Large intestine (tissue), 3 donors: ENCODE results near the gene SETD1A. TPM values are rescaled to one million over a fixed set of nuclear protein-coding genes. Genes with fewer than 3 reads are reported as not detected.

ENCODE experiments used
- DNase-seq, 2 donors: peaks; one replicate each; pipeline versions ENCODE4 v3.0.0 to v3.0.0-alpha.2; 2013
- H3K27ac ChIP-seq: one replicate; pipeline ENCODE4 v1.5.1; 2013; ENCODE audit warnings: low read length
- H3K27me3 ChIP-seq: 2 replicates; pipeline ENCODE4 v1.6.1; 2013; ENCODE audit warnings: low read length; ENCODE audit not compliant: control insufficient read depth, insufficient read depth
- H3K36me3 ChIP-seq: 2 replicates; pipeline ENCODE4 v1.6.1; 2013; ENCODE audit warnings: low read length; ENCODE audit not compliant: control insufficient read depth, insufficient read depth
- H3K4me1 ChIP-seq: one replicate; pipeline ENCODE4 v1.6.1; 2013; ENCODE audit warnings: low read length; ENCODE audit not compliant: control insufficient read depth, insufficient read depth
- H3K4me3 ChIP-seq: one replicate; pipeline ENCODE4 v1.5.1; 2013; ENCODE audit warnings: low read length
- H3K9me3 ChIP-seq: one replicate; pipeline ENCODE4 v1.6.1; 2013; ENCODE audit warnings: mild to moderate bottlenecking, low read depth, low read length, moderate library complexity; ENCODE audit not compliant: control insufficient read depth
- WGBS: methylation state at CpG from one replicate; pipeline ENCODE4 v1.1.5; 2013; ENCODE audit warnings: low lambda C conversion rate; ENCODE audit not compliant: insufficient coverage; 5-methylcytosine and 5-hydroxymethylcytosine counted together
- polyA plus RNA-seq: library from polyadenylated mRNA; unstranded; fragments of 120-200 nt; gene quantifications from one replicate; pipeline ENCODE4 v1.2.1, GENCODE V29; 2013

The SETD1A gene
- polyA plus RNA-seq, 1 donor = 12.3 TPM

DNA sequence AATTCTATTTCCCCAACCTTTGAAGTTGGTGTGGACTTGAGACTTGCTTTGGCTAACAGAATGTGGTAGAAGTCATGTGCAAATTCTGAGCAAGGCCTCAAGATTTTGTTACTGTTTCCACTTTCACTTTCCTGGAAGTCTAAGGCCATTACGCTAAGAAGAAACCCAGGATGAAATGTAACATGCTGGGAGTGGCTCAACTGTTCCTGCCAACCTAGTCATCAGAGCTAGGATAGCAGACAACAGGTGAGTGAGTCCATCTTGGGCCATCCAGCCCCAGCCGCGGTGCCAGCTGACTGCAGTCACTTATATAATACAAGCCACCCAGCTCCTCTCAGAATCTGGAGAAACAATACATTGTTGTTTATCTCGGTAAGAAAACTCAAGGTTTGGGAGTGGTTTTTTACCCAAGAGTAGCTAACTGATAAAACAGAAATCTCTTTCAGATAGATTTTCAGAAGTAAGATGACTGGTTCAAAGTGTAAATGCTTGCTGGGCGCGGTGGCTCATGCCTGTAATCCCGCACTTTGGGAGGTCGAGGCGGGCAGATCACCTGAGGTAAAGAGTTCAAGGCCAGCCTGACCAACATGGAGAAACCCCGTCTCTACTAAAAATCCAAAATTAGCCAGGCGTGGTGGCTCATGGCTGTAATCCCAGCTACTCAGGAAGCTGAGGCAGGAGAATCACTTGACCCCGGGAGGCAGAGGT is 65.1 kb downstream of the SETD1A start:
- Histone ChIP-seq H3K27me3 (no peaks in the 10 kb centered on the region), H3K4me1 (peaks cover 3% of the 10 kb centered on the region), H3K4me3 (no peak overlapping the region), H3K36me3 (no peaks in the 10 kb centered on the region), H3K27ac (no peak overlapping the region), H3K9me3 (no peaks in the 10 kb centered on the region)
- WGBS = 61% methylated on average over 3 of the region's 12 CpGs
- DNase-seq = peak; percentile 44 to 77

DNA sequence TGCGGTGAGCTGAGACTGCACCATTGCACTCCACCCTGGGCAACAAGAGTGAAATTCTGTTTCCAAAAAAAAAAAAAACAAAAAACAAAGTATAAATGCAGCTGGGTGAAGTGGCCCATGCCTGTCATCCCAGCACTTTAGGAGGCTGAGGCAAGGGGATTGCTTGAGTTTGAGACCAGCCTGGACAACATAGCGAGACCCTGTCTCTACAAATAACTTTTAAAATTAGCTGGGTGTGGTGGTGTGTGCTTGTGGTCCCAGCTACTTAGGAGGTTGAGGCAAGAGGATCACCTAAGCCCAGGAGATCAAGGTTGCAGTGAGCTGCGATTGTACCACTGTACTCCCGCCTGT is 65.7 kb downstream of the SETD1A start:
- peaks cover 3% of the 10 kb centered on the region for H3K4me1 ChIP-seq
- H3K4me3 ChIP-seq = no peak overlapping the region
- H3K36me3 ChIP-seq = no peaks in the 10 kb centered on the region
- no peaks in the 10 kb centered on the region for H3K9me3 ChIP-seq
- 100% methylated on average over 1 of the region's 4 CpGs for WGBS
- DNase-seq = no peak
- no peak overlapping the region for H3K27ac ChIP-seq
- no peaks in the 10 kb centered on the region for H3K27me3 ChIP-seq

DNA sequence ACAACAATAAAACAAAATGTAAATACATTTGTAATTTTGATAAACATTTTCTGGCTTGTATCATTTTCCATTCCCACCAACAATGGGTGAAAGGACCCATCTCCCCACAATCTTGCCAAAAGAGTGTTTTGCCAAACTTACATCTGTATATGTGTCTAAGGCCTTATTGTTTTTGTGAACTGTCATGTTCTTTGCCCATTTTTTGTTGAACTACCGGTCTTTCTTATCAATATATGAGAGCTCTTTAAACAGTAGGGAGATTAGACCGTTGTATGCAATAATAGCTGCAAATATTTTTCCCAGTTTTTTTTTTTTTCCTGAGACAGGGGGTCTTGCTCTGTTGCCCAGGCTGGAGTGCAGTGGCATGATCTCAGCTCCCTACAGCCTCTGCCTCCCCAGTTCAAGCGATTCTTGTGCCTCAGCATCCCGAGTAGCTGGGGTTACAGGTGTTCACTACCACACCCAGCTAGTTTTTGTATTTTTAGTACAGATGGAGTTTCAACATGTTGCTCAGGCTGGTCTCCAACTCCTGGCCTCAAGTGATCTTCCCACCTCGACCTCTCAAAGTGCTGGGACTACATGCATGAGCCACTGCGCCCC is 66.2 kb downstream of the SETD1A start:
- H3K4me3 ChIP-seq = no peak overlapping the region
- no peak for DNase-seq
- no peaks in the 10 kb centered on the region for H3K36me3 ChIP-seq
- H3K27me3 ChIP-seq = no peaks in the 10 kb centered on the region
- H3K4me1 ChIP-seq = peaks cover 3% of the 10 kb centered on the region
- WGBS = no CpG with 5 or more reads among the region's 6 CpGs
- no peaks in the 10 kb centered on the region for H3K9me3 ChIP-seq
- no peak overlapping the region for H3K27ac ChIP-seq

DNA sequence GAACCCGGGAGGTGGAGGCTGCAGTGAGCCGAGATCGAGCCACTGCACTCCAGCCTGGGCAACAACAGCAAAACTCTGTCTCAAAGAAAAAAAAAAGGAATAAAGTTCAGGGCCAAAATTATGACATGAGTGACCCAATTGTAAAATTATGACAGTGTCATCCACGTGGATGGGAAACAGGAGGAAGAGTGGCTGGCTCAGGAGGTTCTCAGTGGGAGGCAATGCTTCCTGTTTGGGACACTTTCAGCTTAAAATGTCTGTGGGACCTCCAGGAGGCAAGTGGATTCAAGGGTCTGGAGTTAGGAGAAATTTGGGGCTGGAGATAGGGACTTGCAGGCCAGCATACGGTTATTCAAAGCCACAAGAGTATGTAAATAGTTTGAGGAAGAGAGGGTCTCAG is 67.8 kb downstream of the SETD1A start:
- DNase-seq = no peak
- WGBS = 83% methylated on average over 1 of the region's 5 CpGs
- H3K27ac ChIP-seq = no peak overlapping the region

DNA sequence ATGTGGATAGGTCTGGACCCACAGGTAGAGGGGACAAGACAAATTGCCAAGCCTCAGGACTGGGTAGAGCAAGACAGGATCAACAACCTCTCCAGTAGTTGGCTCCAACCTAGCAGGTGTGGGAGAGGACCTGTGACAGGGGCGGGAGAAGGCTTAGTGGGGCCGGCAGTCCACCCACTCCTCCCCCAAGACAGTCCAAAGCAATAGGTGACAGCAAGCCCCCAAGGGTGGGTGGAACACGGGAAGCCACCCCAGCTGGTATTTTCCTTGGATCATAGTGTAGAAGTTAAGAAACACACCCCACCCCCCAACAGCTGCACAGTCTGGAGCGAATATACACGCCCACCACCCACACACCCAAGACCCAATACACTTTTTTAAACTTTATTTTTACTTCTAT is 71.7 kb downstream of the SETD1A start:
- Histone ChIP-seq H3K27ac (no peak overlapping the region), H3K36me3 (no peaks in the 10 kb centered on the region), H3K4me3 (no peak overlapping the region), H3K9me3 (peaks cover 2% of the 10 kb centered on the region), H3K4me1 (peaks cover 2% of the 10 kb centered on the region), H3K27me3 (no peaks in the 10 kb centered on the region)
- no CpG with 5 or more reads among the region's 5 CpGs for WGBS
- no peak for DNase-seq

More for the DNA sequence above, 67.8 kb downstream of the SETD1A start:
- Histone ChIP-seq H3K9me3 (no peaks in the 10 kb centered on the region), H3K4me3 (no peak overlapping the region), H3K27me3 (no peaks in the 10 kb centered on the region), H3K36me3 (no peaks in the 10 kb centered on the region), H3K4me1 (peaks cover 3% of the 10 kb centered on the region)

DNA sequence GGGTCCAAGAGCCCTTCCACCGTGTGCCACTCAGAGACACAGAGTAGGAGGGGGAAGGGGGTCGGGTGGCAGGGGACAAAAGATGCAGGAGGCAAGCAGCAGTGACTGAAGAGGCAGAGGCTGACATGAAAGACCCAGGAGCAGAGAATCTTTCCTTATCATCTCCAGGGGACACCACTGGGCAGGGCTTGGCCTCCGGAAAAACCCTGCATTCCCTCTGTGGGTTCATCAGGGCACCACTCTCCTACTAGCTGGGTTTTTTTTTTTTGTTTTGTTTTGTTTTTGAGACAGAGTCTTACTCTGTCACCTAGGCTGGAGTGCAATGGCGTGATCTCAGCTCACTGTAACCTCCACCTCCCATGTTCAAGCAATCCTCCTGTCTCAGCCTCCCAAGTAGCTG is 73.7 kb downstream of the SETD1A start:
- Histone ChIP-seq H3K4me3 (no peak overlapping the region), H3K4me1 (peaks cover 5% of the 10 kb centered on the region), H3K36me3 (peaks cover 19% of the 10 kb centered on the region), H3K9me3 (peaks cover 2% of the 10 kb centered on the region), H3K27me3 (no peaks in the 10 kb centered on the region), H3K27ac (no peak overlapping the region)
- no peak for DNase-seq
- 80% methylated on average over 1 of the region's 4 CpGs for WGBS

DNA sequence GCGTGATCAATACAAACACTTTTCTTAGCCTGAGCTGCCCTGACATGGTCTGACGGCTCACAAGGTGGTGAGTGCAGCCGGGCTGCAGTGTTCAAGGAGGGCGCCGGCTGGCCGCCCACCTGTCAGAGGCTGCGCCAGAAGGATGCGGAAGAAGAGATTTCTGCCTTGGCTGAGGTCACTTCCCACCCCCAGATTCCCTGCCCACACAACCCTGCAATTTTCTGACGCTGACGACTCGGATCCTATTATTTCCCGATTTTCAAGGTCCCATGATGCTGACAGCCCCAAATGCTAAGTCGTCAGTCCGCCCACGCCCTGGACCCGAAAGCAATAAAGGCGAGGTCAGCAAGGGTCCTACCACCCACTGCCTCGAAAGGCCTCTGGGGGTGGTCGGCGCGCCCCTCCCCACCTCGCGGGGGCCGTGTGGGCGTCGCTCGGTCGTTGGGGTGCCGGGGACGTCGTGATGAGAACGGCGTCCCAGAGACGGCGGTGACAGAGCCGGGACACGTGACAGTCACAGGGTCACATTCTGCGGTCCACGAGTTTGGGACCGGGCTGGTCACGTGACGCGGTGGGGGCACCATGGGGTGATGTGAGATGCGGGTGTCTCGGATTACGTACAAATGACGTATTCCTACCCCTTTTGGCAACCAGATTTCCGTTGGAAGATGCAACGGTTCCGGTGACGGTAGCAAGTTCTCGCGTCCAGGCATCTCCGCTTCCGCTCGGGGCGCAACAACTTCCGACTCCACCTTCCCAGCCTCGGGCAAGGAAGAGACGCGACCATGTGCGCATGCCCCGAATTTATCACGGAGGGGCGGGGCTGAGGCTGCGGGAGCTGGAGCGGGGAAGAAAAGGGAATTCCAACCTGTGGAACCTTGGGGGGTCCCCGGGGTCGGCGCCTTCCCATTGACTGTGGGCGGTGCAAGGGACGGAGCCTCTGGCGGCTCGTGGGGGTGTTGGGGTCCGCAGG is 75.5 kb downstream of the SETD1A start, which contains the start of gene STX4:
Gene STX4, plus strand, starts transcription at position 823 of the 973 bp plus-strand sequence. CDS start 248 bp downstream, outside the sequence.
- H3K36me3 ChIP-seq = peaks cover 26% of the 10 kb centered on the region
- peak; percentile 98 for DNase-seq
- peaks cover 5% of the 10 kb centered on the region for H3K4me1 ChIP-seq
- H3K9me3 ChIP-seq = peaks cover 2% of the 10 kb centered on the region
- H3K4me3 ChIP-seq = peak within 1 kb of the TSS; percentile 100
- H3K27ac ChIP-seq = peak within 1 kb of the TSS; percentile 90
- WGBS = no CpG with 5 or more reads among the region's 75 CpGs
- no peaks in the 10 kb centered on the region for H3K27me3 ChIP-seq

DNA sequence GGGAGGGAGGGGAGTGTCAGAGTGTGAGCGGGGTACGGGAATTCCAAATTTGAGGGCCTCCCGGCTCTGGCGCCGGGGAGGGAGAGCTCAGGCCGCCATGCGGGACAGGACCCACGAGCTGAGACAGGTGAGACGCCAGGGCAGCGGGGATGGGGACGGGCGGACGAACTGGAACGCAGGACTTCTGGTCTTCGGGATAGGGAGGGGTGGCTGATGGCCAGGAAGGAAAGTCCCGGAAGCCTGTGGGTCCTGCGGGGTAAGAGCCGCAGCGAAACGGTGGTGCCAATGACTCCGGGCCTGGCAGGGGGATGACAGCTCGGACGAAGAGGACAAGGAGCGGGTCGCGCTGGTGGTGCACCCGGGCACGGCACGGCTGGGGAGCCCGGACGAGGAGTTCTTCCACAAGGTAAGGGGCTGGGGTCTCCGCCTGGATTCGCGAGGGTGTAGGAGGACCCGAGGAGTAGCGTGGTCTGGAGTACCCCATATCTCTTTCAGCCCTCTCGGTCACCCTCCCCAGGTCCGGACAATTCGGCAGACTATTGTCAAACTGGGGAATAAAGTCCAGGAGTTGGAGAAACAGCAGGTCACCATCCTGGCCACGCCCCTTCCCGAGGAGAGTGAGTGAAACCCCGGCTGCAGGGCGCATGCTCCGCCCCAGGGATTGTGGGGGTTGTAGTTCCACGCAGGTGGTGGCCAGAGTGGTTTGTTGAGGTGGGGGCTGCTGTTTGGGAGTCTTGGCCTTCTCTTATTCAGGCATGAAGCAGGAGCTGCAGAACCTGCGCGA is 76.3 kb downstream of the SETD1A start:
- DNase-seq = peak; percentile 88 to 89
- Histone ChIP-seq H3K27me3 (no peaks in the 10 kb centered on the region), H3K27ac (peak overlapping the region; percentile 90), H3K4me3 (peak overlapping the region; percentile 100), H3K4me1 (peaks cover 5% of the 10 kb centered on the region), H3K36me3 (peaks cover 35% of the 10 kb centered on the region), H3K9me3 (peaks cover 2% of the 10 kb centered on the region)
- no CpG with 5 or more reads among the region's 47 CpGs for WGBS
